ENCODE data around the gene TUBB1. TPM values are rescaled to one million over a fixed set of nuclear protein-coding genes. Genes with fewer than 3 reads are reported as not detected.

Gene TUBB1
- total and polyA plus RNA-seq, 2 donors (not counting 1 experiment from before 2014, with no cell fraction given): 0.22 to 0.43 TPM

- peak overlapping the region; percentile 91 for H3K4me2 ChIP-seq (replicated peaks; ENCODE audit: low read depth, low read length, poor library complexity, severe bottlenecking)
- peaks cover 23% of the 10 kb centered on the region for H4K20me1 ChIP-seq (ENCODE audit: control insufficient read depth, insufficient read depth, low read length, poor library complexity, severe bottlenecking)
- H3K79me2 ChIP-seq (ENCODE audit: control insufficient read depth, insufficient read depth, low read length): peaks cover 59% of the 10 kb centered on the region
- DNase-seq (peak; percentile 50), ATAC-seq (ENCODE audit: low read depth) (no peak)
- H3K9ac ChIP-seq (ENCODE audit: low read length): peak overlapping the region; percentile 93
- 9% methylated on average over 20 of the region's 29 CpGs for WGBS (ENCODE audit: insufficient coverage)
- H3K36me3 ChIP-seq (replicated peaks in 1 of 2; ENCODE audit: control extremely low read depth in 1 of 2, control insufficient read depth in 1 of 2, extremely low read depth in 1 of 2, insufficient read depth in 2 of 2, low read length in 1 of 2): peaks cover 0 to 15% of the 10 kb centered on the region in 2 experiments
- H3K4me1 ChIP-seq (ENCODE audit: control insufficient read depth in 2 of 2, insufficient read depth in 2 of 2, low read length in 2 of 2): peaks cover 24 to 49% of the 10 kb centered on the region in 2 donors
- peaks cover 44% of the 10 kb centered on the region for H3K4me1 Mint-ChIP-seq
- peak overlapping the region; percentile 94 for H3K27ac Mint-ChIP-seq
- ChIA-PET POLR2A (interaction anchor here (0.7 to 2.0 kb wide), 4 partner anchors 13 to 92 kb away, joined by 3 to 8 read pairs (median 6); partner anchors contain the start of gene ATP5F1E), CTCF (interaction anchor here (1.8 to 2.2 kb wide), 3 partner anchors 10 to 112 kb away, joined by 6 to 7 read pairs (median 6); no protein-coding TSS in a partner anchor)
- peak overlapping the region; percentile 56 to 91 (median 79) for H3K4me3 ChIP-seq (ENCODE audit: control extremely low read depth in 1 of 5, extremely low read depth in 1 of 5, insufficient read depth in 1 of 5, low read depth in 2 of 5, low read length in 4 of 5)
- intact Hi-C loops (cut with micrococcal nuclease): loop anchor here (1.0 kb wide), 6 partner anchors 11 to 89 kb away; partner anchors contain the start of genes ATP5F1E and PRELID3B
- no peaks in the 10 kb centered on the region for H3K27me3 Mint-ChIP-seq
- H3K4me3 Mint-ChIP-seq: peak overlapping the region; percentile 96
- H3K27me3 ChIP-seq (replicated peaks in 1 of 4; ENCODE audit: control extremely low read depth in 1 of 4, control insufficient read depth in 3 of 4, insufficient read depth in 4 of 4, low read length in 3 of 4): no peaks in the 10 kb centered on the region
- peak overlapping the region in 1 of 2 donors; percentile 50 for H3K27ac ChIP-seq (ENCODE audit: low read length in 2 of 2)
- H3K9me3 Mint-ChIP-seq (ENCODE audit: insufficient read depth): no peaks in the 10 kb centered on the region
- H3K9me3 ChIP-seq (ENCODE audit: control extremely low read depth in 1 of 3, control insufficient read depth in 2 of 3, insufficient read depth in 1 of 3, low read length in 2 of 3): no peaks in the 10 kb centered on the region
- TF ChIP-seq EZH2 (IDR thresholded peaks at IDR 0.05; ENCODE audit: borderline replicate concordance, insufficient read depth, low read depth, low read length, poor library complexity, severe bottlenecking): no peak
- TF ChIP-seq, protein P1, sequence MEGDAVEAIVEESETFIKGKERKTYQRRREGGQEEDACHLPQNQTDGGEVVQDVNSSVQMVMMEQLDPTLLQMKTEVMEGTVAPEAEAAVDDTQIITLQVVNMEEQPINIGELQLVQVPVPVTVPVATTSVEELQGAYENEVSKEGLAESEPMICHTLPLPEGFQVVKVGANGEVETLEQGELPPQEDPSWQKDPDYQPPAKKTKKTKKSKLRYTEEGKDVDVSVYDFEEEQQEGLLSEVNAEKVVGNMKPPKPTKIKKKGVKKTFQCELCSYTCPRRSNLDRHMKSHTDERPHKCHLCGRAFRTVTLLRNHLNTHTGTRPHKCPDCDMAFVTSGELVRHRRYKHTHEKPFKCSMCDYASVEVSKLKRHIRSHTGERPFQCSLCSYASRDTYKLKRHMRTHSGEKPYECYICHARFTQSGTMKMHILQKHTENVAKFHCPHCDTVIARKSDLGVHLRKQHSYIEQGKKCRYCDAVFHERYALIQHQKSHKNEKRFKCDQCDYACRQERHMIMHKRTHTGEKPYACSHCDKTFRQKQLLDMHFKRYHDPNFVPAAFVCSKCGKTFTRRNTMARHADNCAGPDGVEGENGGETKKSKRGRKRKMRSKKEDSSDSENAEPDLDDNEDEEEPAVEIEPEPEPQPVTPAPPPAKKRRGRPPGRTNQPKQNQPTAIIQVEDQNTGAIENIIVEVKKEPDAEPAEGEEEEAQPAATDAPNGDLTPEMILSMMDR (IDR thresholded peaks at IDR 0.05): no peak
- H2AFZ ChIP-seq (ENCODE audit: insufficient read depth, low read depth, low read length, poor library complexity, severe bottlenecking): peak overlapping the region; percentile 65
These were observed 37.4 kb upstream of the TUBB1 start for GRCh38 chr20:58981628-58982364.
